Measurements from ENCODE around the gene ZNF556.

ZNF556 gene

DNA sequence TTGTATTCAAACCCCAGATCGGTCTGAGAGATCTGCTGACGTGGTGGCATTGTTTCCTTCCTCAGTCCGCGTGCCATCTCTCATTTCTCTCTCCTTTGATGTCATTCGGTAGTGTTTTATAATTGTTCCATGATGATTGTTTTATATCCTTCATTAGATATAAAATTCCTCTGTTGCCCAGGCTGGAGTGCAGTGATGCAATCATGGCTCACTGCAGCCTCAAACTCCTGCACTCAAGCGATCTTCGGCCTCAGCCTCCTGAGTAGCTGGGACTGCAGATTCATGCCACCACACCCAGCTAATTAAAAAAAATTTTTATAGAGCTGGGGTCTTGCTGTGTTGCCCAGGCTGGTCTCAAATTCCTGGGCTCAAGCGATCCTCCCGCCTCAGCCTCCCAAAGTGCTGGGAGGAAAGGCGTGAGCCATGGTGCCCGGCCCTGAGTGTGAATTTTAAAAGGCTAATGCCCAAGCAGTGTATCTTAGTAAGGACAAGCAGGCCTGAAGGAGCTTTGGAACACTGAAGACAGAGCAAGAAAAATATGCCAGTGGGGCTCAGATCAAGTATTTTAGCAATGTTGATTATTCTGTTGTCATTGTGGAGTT lies 38.9 kb downstream of the ZNF556 start:
- DNase-seq (ENCODE audit: low spot score), result no peak

DNA sequence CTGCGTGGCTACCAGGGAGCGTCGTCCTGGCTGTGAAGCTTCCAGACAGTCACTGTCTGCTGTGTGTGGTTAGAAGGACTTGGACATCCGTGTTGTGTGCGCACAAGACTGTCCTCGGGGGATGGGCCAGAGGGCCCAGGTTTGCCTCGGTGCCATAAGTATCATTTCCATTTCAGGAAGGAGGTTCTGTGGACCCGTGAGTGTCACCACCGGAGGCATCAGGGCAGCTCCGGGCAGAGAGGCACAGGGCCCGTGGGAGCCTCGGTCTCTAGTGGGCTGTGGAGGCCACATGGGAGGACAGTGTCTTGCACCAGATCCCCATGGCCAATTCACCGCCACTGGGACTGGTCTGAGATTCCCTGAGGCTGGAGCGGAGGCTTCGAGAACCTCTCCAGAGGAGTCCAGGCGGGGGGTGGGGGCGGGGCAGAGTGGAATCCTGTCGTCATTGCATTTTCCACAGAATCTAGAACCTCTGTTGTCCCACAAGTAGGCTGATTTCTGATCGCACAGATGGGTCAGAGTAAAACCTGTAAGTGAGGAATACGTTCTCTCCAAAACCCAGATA lies 39.6 kb downstream of the ZNF556 start:
- no peak for DNase-seq (ENCODE audit: low spot score)

DNA sequence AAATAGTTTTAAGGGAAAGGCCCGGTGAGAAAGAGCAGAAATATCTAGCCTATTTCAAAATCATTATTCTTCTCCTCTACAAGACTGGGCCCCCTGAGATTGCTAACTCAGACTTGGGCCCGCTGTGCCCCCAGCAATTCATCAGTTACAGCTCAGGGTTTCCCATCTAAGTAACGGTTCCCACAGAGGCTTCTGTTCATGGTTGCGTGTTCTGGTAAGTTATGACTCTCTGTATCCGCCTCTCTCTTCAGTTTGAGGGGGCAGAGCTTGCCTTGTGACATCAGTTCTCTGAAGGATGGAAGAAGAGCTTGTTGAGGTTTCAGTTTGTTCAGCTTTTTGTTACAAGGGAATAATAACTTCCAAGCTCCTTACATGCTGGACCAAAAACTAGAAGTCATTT lies 45.2 kb downstream of the ZNF556 start:
- no peak for DNase-seq (ENCODE audit: low spot score)

DNA sequence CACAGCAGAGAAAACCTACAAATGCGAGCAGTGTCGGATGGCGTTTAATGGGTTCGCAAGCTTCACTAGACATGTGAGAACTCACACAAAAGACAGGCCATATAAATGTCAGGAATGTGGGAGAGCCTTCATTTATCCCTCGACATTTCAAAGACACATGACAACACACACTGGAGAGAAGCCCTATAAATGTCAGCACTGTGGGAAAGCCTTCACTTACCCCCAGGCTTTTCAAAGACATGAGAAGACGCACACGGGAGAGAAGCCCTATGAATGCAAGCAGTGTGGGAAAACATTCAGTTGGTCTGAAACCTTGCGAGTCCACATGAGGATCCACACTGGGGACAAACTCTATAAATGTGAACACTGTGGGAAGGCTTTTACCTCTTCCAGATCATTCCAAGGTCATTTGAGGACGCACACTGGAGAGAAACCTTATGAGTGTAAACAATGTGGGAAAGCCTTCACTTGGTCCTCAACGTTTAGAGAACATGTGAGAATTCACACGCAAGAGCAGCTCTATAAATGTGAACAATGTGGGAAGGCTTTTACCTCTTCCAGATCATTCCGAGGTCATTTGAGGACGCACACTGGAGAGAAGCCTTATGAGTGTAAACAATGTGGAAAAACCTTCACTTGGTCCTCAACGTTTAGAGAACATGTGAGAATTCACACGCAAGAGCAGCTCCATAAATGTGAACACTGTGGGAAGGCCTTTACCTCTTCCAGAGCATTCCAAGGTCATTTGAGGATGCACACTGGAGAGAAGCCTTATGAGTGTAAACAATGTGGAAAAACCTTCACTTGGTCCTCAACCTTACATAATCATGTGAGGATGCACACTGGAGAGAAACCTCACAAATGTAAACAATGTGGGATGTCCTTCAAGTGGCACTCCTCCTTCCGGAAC lies 50.4 kb downstream of the ZNF556 start:
- no peak for DNase-seq (ENCODE audit: low spot score)

DNA sequence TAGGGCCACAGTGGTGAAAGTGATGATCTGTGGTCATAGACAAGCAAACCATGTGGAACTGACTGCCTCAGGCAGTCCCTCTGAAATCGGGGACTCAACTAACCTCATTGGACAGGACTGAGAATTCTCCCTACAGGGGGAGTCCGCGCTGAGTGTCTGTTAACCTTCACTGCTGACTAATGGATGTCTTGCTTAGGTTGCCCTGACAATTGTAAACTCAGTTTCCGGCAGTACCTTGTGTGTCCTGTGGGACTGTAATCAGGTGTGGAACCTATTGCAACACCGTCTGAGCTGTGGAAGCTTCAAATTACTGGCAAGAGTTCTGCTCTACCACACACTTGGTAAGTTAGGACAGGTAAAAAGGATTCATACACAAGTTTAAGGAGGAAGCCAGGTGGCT lies 55.9 kb downstream of the ZNF556 start:
- peak; percentile 25 for DNase-seq (ENCODE audit: low spot score)

DNA sequence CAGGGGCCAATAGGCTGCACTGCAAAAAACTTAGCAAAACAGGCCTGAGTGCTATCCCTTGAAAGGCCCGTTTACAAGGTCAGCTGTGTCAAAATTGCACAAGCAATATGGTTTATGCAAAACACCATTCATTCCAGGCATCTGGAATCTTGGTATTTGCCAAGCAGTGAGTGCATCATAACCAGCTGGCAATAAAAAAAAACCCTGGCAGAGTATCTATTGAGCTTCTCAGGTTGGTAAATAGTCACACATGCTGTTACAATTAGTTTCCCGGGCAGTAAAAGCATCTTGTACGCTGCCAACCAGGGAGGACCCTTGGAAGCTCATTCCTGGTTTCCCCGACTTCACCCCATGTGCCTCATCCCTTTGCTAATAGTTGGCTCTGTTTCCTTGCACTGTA lies 56.4 kb downstream of the ZNF556 start:
- peak; percentile 39 for DNase-seq (ENCODE audit: low spot score)

DNA sequence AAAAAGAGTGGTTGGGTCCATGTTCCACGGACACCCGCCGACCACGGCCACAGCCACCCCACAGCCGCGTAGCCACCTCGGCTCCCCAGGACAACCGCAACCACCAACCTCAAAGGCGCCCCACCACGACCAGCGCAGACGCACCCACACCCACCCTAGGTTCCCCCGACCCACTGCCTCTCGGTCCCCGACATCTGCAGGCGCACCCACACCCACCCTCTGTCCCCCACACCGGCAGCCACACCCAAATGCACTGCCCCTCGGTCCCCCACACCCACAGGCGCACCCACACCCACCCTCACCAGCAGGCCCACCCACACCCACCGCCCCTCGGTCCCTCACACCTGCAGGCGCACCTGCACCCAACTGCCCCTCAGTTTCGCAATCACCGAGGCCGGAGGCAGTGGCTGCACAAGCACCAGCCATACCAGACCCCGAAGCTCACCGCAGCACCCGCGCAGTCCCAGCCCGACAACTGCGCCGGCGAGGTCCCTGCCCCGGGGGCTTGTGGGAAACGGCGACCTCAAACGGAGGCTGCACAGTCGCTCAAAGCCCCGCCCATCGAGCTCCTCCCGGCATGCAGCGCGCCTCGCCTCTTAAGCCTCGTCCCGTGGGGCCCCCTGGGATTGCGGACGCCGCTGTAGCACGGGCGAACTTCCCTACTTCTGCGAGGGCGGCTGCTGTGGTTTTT lies 59.4 kb downstream of the ZNF556 start:
- no peak for DNase-seq (ENCODE audit: low spot score)

DNA sequence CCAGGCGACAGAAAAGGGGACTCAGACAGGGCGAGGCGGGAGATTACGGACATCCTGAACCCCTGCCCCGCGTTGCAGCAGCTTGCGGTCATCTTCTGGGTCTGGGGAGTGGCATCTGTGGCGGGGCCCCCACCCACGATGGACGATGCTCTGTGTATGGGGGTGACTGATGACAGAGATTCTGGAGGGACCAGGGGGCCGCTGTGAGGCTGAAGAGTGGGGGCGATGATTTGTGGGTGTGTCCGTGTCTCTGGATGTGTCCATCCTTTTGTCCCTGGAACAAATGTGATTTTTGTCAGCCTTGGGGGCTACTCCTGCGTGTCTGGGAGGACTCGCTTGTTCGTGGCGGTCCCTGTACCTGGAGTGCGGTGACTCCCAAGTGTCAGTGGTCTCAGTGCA lies 59.9 kb downstream of the ZNF556 start:
- DNase-seq (ENCODE audit: low spot score), result no peak

Measured in cerebellar cortex (tissue), 1 donor.